Tibial artery (tissue), 4 donors: ENCODE data around the gene RPTOR.

Experiments used
- DNase-seq, 2 donors: peaks; one replicate each; pipeline ENCODE4 v3.0.0-alpha.2; 2019
- H3K27ac ChIP-seq, 2 donors: fragments of 200-600 bp; sonication (generic) in 1 of 2; 1 replicate in 1 of 2; 2 replicates in 1 of 2; pipeline ENCODE4 v1.5.1; 2018 to 2019; ENCODE audit warnings: mild to moderate bottlenecking in 1 of 2
- H3K27me3 ChIP-seq, 2 donors: fragments of 200-600 bp; sonication (generic) in 1 of 2; one replicate each; pipeline versions ENCODE4 v1.5.1 to v1.6.0; 2016 to 2019
- H3K36me3 ChIP-seq, 3 donors: fragments of 200-600 bp; sonication (generic) in 2 of 3; one replicate each; pipeline ENCODE4 v1.5.1; 2016 to 2019; ENCODE audit warnings: mild to moderate bottlenecking in 2 of 3
- H3K4me1 ChIP-seq, 4 donors: fragments of 200-600 bp; sonication (generic) in 2 of 4; 1 replicate in 3 of 4; 2 replicates in 1 of 4; pipeline ENCODE4 v1.5.1; 2016 to 2019
- H3K4me3 ChIP-seq, 2 donors: fragments of 200-600 bp; sonication (generic) in 1 of 2; 1 replicate in 1 of 2; 2 replicates in 1 of 2; pipeline ENCODE4 v1.5.1; 2018 to 2019; ENCODE audit warnings: mild to moderate bottlenecking in 2 of 2
- H3K9me3 ChIP-seq, 3 donors: fragments of 200-600 bp; sonication (generic) in 1 of 3; one replicate each; pipeline ENCODE4 v1.5.1; 2016 to 2019
- CTCF ChIP-seq, 2 experiments: fragments of 200-600 bp in 1 of 2; fragments of 450-650 bp in 1 of 2; IDR thresholded peaks; one replicate each; pipeline ENCODE4 v1.5.1; 2017 to 2019; ENCODE audit warnings: antibody characterized with exemption in 2 of 2, mild to moderate bottlenecking in 1 of 2, moderate library complexity in 1 of 2
- intact Hi-C: fragments of 100-400 bp; cut with DNase I; formaldehyde crosslinking; loops from one replicate; pipeline ENCODE4 v1.15.0; 2023; ENCODE audit warnings: low total_unique reads

The RPTOR gene

GRCh38 chr17:80725517-80725916, 180.9 kb downstream of the RPTOR start:
- H3K4me3 ChIP-seq, result no peak overlapping the region
- TF ChIP-seq CTCF (IDR thresholded peaks at IDR 0.05), result no peak
- H3K27me3 ChIP-seq, result no peaks in the 10 kb centered on the region
- no peak for DNase-seq
- no peaks in the 10 kb centered on the region for H3K9me3 ChIP-seq
- H3K27ac ChIP-seq, result no peak overlapping the region
- H3K36me3 ChIP-seq, result no peaks in the 10 kb centered on the region
- peaks cover 0 to 4% (median 0%) of the 10 kb centered on the region in 4 donors for H3K4me1 ChIP-seq
- intact Hi-C loops, result no loop called here

- intact Hi-C loops, result no loop called here
- Histone ChIP-seq H3K9me3 (no peaks in the 10 kb centered on the region), H3K27ac (no peak overlapping the region), H3K27me3 (no peaks in the 10 kb centered on the region), H3K4me3 (no peak overlapping the region), H3K4me1 (peaks cover 0 to 4% (median 0%) of the 10 kb centered on the region in 4 donors), H3K36me3 (peaks cover 0 to 9% (median 0%) of the 10 kb centered on the region in 3 donors)
- TF ChIP-seq CTCF (IDR thresholded peaks at IDR 0.05), result no peak
- no peak for DNase-seq
Measured at GRCh38 chr17:80726558-80727408, 182.1 kb downstream of the RPTOR start.

- Histone ChIP-seq H3K4me3 (no peak overlapping the region), H3K9me3 (no peaks in the 10 kb centered on the region), H3K36me3 (peaks cover 0 to 9% (median 0%) of the 10 kb centered on the region in 3 donors), H3K4me1 (peaks cover 0 to 4% (median 0%) of the 10 kb centered on the region in 4 donors), H3K27me3 (no peaks in the 10 kb centered on the region), H3K27ac (no peak overlapping the region)
- intact Hi-C loops, result no loop called here
- DNase-seq, result no peak
- TF ChIP-seq CTCF (IDR thresholded peaks at IDR 0.05), result no peak
Measured at GRCh38 chr17:80727409-80727755, 182.7 kb downstream of the RPTOR start.

- no peak for DNase-seq
- Histone ChIP-seq H3K36me3 (peaks cover 0 to 9% (median 0%) of the 10 kb centered on the region in 3 donors), H3K9me3 (no peaks in the 10 kb centered on the region), H3K27ac (no peak overlapping the region), H3K4me1 (peaks cover 0 to 4% (median 0%) of the 10 kb centered on the region in 4 donors), H3K4me3 (no peak overlapping the region), H3K27me3 (no peaks in the 10 kb centered on the region)
- intact Hi-C loops, result no loop called here
- TF ChIP-seq CTCF (IDR thresholded peaks at IDR 0.05), result no peak
Measured at GRCh38 chr17:80729016-80729415, 184.4 kb downstream of the RPTOR start.

- Histone ChIP-seq H3K27me3 (no peaks in the 10 kb centered on the region), H3K9me3 (no peaks in the 10 kb centered on the region), H3K36me3 (peaks cover 0 to 16% (median 0%) of the 10 kb centered on the region in 3 donors), H3K27ac (no peak overlapping the region), H3K4me3 (no peak overlapping the region), H3K4me1 (peaks cover 0 to 2% (median 0%) of the 10 kb centered on the region in 4 donors)
- intact Hi-C loops, result no loop called here
- TF ChIP-seq CTCF (IDR thresholded peaks at IDR 0.05), result no peak
- DNase-seq, result no peak
Measured at GRCh38 chr17:80729761-80730160, 185.1 kb downstream of the RPTOR start.
